Measurements from ENCODE around the gene LCNL1. TPM values are rescaled to one million over a fixed set of nuclear protein-coding genes. Genes with fewer than 3 reads are reported as not detected.

The LCNL1 gene
- total RNA-seq (ENCODE audit: low replicate concordance): 0.09 TPM in 1 of 2 replicates, not detected in the other

DNA sequence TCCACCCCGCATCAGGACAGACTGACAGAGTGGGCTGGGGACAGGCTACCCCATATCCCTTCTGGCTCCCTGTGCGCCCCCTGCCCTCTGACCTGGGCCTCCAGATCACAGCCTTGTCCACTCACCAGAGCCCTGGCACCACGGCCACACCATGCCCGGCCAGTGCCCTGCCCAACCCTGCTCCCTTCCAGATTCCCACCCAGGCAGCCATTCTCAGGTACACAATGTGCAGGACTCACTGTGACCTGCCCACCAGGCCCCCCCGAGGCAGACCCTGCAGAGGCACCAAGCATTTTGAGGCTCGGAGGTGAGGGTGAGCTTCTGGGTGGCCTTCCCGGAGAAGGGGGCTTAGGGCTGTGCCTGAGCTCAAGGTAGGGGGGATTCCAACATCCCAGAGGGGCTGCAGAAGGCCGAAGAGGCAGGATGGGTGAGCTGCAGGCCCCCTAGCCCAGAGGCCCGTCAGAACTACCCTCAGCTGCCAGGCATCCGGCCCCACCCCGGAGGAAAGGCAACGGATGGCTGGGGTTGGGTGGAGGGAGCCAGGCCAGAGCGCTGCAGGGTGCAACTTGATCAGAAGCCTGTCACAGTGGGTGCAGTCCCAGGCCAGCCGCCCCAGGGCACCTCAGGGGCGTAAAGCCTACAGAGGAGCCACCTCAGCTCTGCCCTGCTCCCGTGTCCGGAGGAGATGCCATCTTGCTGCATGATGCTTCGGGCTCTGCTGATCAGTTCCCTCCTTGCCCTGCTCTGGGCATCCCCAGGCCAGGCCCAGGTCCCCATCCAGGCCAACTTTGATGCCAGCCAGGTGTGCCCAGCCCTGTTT, at the start of gene LCNL1:
TSS of gene LCNL1 (plus strand) at position 762 of the 820 bp plus-strand sequence. CDS start 594 bp downstream, outside the sequence.
- TF ChIP-seq, protein P1, sequence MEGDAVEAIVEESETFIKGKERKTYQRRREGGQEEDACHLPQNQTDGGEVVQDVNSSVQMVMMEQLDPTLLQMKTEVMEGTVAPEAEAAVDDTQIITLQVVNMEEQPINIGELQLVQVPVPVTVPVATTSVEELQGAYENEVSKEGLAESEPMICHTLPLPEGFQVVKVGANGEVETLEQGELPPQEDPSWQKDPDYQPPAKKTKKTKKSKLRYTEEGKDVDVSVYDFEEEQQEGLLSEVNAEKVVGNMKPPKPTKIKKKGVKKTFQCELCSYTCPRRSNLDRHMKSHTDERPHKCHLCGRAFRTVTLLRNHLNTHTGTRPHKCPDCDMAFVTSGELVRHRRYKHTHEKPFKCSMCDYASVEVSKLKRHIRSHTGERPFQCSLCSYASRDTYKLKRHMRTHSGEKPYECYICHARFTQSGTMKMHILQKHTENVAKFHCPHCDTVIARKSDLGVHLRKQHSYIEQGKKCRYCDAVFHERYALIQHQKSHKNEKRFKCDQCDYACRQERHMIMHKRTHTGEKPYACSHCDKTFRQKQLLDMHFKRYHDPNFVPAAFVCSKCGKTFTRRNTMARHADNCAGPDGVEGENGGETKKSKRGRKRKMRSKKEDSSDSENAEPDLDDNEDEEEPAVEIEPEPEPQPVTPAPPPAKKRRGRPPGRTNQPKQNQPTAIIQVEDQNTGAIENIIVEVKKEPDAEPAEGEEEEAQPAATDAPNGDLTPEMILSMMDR (IDR thresholded peaks at IDR 0.05): no peak
- TF ChIP-seq EZH2 (IDR thresholded peaks at IDR 0.05) (no peak), EZH2phosphoT487 (IDR thresholded peaks at IDR 0.05) (no peak)
- Histone ChIP-seq H3K9ac (no peak within 1 kb of the TSS), H3K36me3 (no peaks in the 10 kb centered on the region), H3K27ac (no peak within 1 kb of the TSS), H2AFZ (replicated peaks) (no peak within 1 kb of the TSS), H3K4me3 (no peak within 1 kb of the TSS), H3F3A (ENCODE audit: low read depth) (peaks cover 11% of the 10 kb centered on the region), H3K27me3 (peaks cover 37% of the 10 kb centered on the region), H3K4me1 (peaks cover 13% of the 10 kb centered on the region), H4K20me1 (ENCODE audit: low read depth) (no peaks in the 10 kb centered on the region), H3K79me2 (ENCODE audit: low read depth) (no peaks in the 10 kb centered on the region), H3K4me2 (no peak within 1 kb of the TSS), H3K9me3 (ENCODE audit: low read depth) (no peaks in the 10 kb centered on the region)
- DNase-seq (ENCODE audit: low spot score): no peak
- Mint-ChIP-seq H3K9me3 (no peaks in the 10 kb centered on the region), H3K36me3 (no peaks in the 10 kb centered on the region), H3K4me1 (peaks cover 12% of the 10 kb centered on the region), H3K4me3 (peak within 1 kb of the TSS; percentile 1), H3K27me3 (ENCODE audit: insufficient read depth, low read depth) (peaks cover 5% of the 10 kb centered on the region), H3K27ac (peak within 1 kb of the TSS; percentile 8)

DNA sequence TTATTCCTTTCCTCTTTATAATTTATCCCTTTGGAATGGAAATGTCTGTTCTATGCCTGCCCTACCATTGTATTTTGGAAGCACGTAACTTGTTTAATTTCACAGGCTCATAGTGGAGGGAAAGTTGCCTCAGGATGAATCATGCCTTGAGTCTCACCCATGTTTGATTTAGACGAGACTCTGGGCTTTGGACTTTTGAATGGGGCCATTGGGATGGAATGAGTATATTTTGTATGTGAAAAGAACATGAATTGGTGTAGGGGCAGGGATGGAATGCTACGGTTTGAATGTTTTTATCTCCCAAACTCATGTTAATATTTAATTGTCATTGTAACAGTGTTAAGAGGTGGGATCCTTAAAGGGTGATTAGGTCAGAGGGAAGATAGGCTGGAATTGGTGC, 48.5 kb upstream of the LCNL1 start:
- H3K27me3 Mint-ChIP-seq (ENCODE audit: insufficient read depth, low read depth): peaks cover 5% of the 10 kb centered on the region
- H3K4me3 Mint-ChIP-seq: no peak overlapping the region
- no peak overlapping the region for H3K27ac ChIP-seq
- H3K4me2 ChIP-seq: no peak overlapping the region
- no peak overlapping the region for H3K4me3 ChIP-seq
- H3K79me2 ChIP-seq (ENCODE audit: low read depth): no peaks in the 10 kb centered on the region
- no peaks in the 10 kb centered on the region for H3K27me3 ChIP-seq
- H4K20me1 ChIP-seq (ENCODE audit: low read depth): no peaks in the 10 kb centered on the region
- no peaks in the 10 kb centered on the region for H3K36me3 ChIP-seq
- H3K9me3 Mint-ChIP-seq: peaks cover 5% of the 10 kb centered on the region
- H3K4me1 Mint-ChIP-seq: peaks cover 3% of the 10 kb centered on the region
- no peak for TF ChIP-seq EZH2 (IDR thresholded peaks at IDR 0.05)
- H3K4me1 ChIP-seq: no peaks in the 10 kb centered on the region
- H2AFZ ChIP-seq (replicated peaks): no peak overlapping the region
- no peak overlapping the region for H3K27ac Mint-ChIP-seq
- no peak overlapping the region for H3K9ac ChIP-seq
- peaks cover 4% of the 10 kb centered on the region for H3F3A ChIP-seq (ENCODE audit: low read depth)
- H3K36me3 Mint-ChIP-seq: peaks cover 38% of the 10 kb centered on the region
- no peaks in the 10 kb centered on the region for H3K9me3 ChIP-seq (ENCODE audit: low read depth)
- DNase-seq (ENCODE audit: low spot score): no peak

DNA sequence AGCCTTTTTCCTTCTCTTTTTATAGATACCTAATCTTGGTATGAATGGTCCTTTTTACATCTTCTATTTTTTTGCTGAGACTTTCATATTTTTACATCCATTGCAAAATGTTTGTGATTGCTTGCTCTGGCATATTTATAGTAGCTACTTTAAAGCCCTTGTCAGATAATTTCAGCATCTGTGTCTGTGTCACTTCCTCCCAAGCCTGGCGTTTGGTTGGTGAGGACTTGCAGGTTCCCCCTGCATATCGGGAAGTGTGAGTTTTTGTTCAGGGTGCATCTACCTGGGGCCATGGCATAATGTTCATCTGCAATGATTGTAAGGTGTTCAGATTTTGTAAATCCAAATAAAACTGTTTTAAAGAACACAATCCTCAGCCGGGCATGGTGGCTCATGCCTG, 47.1 kb upstream of the LCNL1 start:
- no peak overlapping the region for H3K27ac Mint-ChIP-seq
- DNase-seq (ENCODE audit: low spot score): no peak
- no peaks in the 10 kb centered on the region for H3K36me3 ChIP-seq
- H3K4me2 ChIP-seq: no peak overlapping the region
- no peak overlapping the region for H3K27ac ChIP-seq
- H2AFZ ChIP-seq (replicated peaks): no peak overlapping the region
- H3K9me3 Mint-ChIP-seq: peaks cover 5% of the 10 kb centered on the region
- no peaks in the 10 kb centered on the region for H3K9me3 ChIP-seq (ENCODE audit: low read depth)
- H3F3A ChIP-seq (ENCODE audit: low read depth): peaks cover 4% of the 10 kb centered on the region
- no peaks in the 10 kb centered on the region for H3K27me3 ChIP-seq
- peaks cover 3% of the 10 kb centered on the region for H3K4me1 Mint-ChIP-seq
- H3K4me3 Mint-ChIP-seq: no peak overlapping the region
- no peak for TF ChIP-seq EZH2 (IDR thresholded peaks at IDR 0.05)
- TF ChIP-seq, protein P1 (IDR thresholded peaks at IDR 0.05): no peak
- TF ChIP-seq EZH2phosphoT487 (IDR thresholded peaks at IDR 0.05): no peak
- no peaks in the 10 kb centered on the region for H3K79me2 ChIP-seq (ENCODE audit: low read depth)
- H4K20me1 ChIP-seq (ENCODE audit: low read depth): peaks cover 5% of the 10 kb centered on the region
- H3K27me3 Mint-ChIP-seq (ENCODE audit: insufficient read depth, low read depth): peaks cover 7% of the 10 kb centered on the region
- peaks cover 39% of the 10 kb centered on the region for H3K36me3 Mint-ChIP-seq
- no peak overlapping the region for H3K9ac ChIP-seq
- no peak overlapping the region for H3K4me3 ChIP-seq
- H3K4me1 ChIP-seq: no peaks in the 10 kb centered on the region

DNA sequence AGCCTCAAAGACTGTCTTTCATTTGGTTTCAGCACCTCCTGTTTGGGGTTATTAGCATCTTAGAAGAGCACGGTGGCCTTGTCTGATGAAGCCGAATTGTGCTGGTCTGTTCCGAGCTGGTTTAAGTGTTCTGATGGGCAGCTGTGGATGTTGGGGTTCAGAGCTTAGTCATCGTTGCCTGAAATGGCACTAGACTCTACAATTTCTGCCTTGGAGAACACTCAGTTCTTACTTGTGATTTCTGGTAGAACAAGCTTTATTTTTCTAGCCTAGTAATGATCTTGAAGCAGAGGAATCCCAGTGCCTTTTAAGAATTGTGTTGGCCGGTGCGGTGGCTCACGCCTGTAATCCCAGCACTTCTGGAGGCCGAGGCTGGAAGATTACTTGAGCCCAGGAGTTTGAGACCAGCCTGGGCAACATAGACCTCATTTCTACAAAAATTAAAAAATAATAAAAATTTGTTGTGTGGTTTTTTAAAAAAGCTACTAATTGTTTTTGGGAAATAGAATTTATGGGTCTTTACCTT, 46.1 kb upstream of the LCNL1 start:
- Histone ChIP-seq H2AFZ (replicated peaks) (no peak overlapping the region), H3K4me1 (no peaks in the 10 kb centered on the region), H3K36me3 (no peaks in the 10 kb centered on the region), H3K27me3 (no peaks in the 10 kb centered on the region), H3K9me3 (ENCODE audit: low read depth) (no peaks in the 10 kb centered on the region), H3K79me2 (ENCODE audit: low read depth) (no peaks in the 10 kb centered on the region), H3K9ac (no peak overlapping the region), H3F3A (ENCODE audit: low read depth) (peaks cover 4% of the 10 kb centered on the region), H3K4me3 (no peak overlapping the region), H3K4me2 (no peak overlapping the region), H3K27ac (no peak overlapping the region), H4K20me1 (ENCODE audit: low read depth) (peaks cover 7% of the 10 kb centered on the region)
- Mint-ChIP-seq H3K4me1 (peaks cover 3% of the 10 kb centered on the region), H3K9me3 (peaks cover 4% of the 10 kb centered on the region), H3K4me3 (no peak overlapping the region), H3K36me3 (peaks cover 36% of the 10 kb centered on the region), H3K27me3 (ENCODE audit: insufficient read depth, low read depth) (peaks cover 8% of the 10 kb centered on the region), H3K27ac (no peak overlapping the region)
- no peak for DNase-seq (ENCODE audit: low spot score)
- TF ChIP-seq, protein P1 (IDR thresholded peaks at IDR 0.05): no peak
- TF ChIP-seq EZH2phosphoT487 (IDR thresholded peaks at IDR 0.05) (no peak), EZH2 (IDR thresholded peaks at IDR 0.05) (no peak)
